GM12891 (cell line): ENCODE results near the gene BLM.

ENCODE experiments used
- POLR2A ChIP-seq: IDR thresholded peaks from 2 replicates; pipeline ENCODE4 v1.6.1; 2011; ENCODE audit warnings: low read depth, low read length, control low read depth
- POLR2AphosphoS5 ChIP-seq: IDR thresholded peaks from 2 replicates; pipeline ENCODE4 v1.6.1; 2011; ENCODE audit warnings: low read depth, low read length, control low read depth

DNA sequence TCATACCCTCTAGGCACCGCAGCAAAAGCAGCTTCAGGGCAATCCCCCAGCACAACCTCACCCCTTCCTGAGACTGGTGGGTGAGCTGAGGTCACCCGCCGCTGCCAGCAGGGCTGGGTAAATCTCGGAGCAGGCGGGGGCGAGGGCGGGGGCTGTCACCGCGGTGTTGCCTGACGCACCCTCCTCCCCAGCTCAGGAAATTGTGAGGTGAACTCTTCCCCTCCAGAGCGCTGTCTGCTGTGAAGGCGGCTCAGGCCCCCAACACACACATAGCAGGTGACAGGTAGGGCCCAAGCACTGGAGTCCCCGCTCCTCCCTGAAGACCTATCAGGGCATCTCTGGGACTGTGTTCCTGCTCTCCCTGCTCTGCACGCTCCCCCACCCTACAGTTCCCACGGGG lies 121.0 kb downstream of the BLM start:
- TF ChIP-seq POLR2A: no peak
- TF ChIP-seq POLR2AphosphoS5: no peak
